SK-N-MC (cell line): ENCODE results near the gene DEF6.

ENCODE experiments used
- EZH2 ChIP-seq: fragments of 200-600 bp; sonication (generic); IDR thresholded peaks from one replicate; pipeline ENCODE4 v1.6.1; 2017; ENCODE audit warnings: antibody characterized with exemption
- FOXP2 ChIP-seq: optimal IDR thresholded peaks from 2 replicates; pipeline ENCODE3; 2011; ENCODE audit warnings: mild to moderate bottlenecking, moderate library complexity; ENCODE audit not compliant: insufficient read depth; ENCODE audit errors: extremely low read length, control extremely low read depth
- POLR2AphosphoS5 ChIP-seq: IDR thresholded peaks from 2 replicates; pipeline ENCODE4 v1.6.1; 2012; ENCODE audit warnings: mild to moderate bottlenecking, low read depth, low read length, borderline replicate concordance

DNA sequence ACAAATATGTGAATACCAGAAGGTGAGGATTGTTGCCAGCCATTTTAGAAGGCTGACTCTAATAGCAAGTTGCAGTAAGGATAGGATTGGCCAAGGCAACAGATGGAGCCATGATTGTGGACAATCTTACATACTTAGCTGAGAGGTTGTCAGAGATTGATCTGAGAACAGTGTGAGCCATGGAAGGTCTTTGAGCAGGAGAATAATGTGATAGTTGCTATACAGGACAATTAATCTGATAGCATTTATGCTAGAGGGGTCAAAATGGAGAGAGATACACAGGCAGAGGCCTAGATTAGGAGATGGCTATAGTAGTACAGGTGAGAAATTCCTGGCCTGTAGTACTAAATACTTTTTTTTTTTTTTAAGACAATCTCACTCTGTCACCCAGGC, 68.6 kb downstream of the DEF6 start:
- TF ChIP-seq POLR2AphosphoS5 (no peak), EZH2 (no peak), FOXP2 (no peak)
